Measurements from ENCODE around the gene LATS2. TPM values are rescaled to one million over a fixed set of nuclear protein-coding genes. Genes with fewer than 3 reads are reported as not detected.

Gene LATS2
- total RNA-seq, 2 experiments from 2014 or later: 6.2 to 6.5 TPM

GRCh38 chr13:21080593-21080891 lies 19.2 kb upstream of the LATS2 start:
- H3K27me3 ChIP-seq (ENCODE audit: control insufficient read depth in 1 of 2, insufficient read depth in 2 of 2, low read length in 2 of 2): peaks cover 0 to 5% of the 10 kb centered on the region in 2 experiments
- TF ChIP-seq CTCF (IDR thresholded peaks at IDR 0.05): no peak
- H3K9me3 ChIP-seq (ENCODE audit: control insufficient read depth in 1 of 2, insufficient read depth in 1 of 2, low read length in 2 of 2): peaks cover 0 to under 1% of the 10 kb centered on the region in 2 experiments
- CTCF ChIA-PET: no interaction called here
- no peak for ATAC-seq (ENCODE audit: poor library complexity)
- DNase-seq: no peak
- H3K27me3 Mint-ChIP-seq: peaks cover 5% of the 10 kb centered on the region
- H3K4me1 ChIP-seq (ENCODE audit: insufficient read depth, low read length): peaks cover 5% of the 10 kb centered on the region
- POLR2A ChIA-PET: no interaction called here
- no peak overlapping the region for H3K4me3 Mint-ChIP-seq
- H3K27ac ChIP-seq (ENCODE audit: low read depth in 1 of 2, low read length in 2 of 2): no peak overlapping the region
- H3K4me1 Mint-ChIP-seq (ENCODE audit: low read depth): no peaks in the 10 kb centered on the region
- H3K27ac Mint-ChIP-seq: no peak overlapping the region
- intact Hi-C loops (cut with DNase I, micrococcal nuclease): no loop called here
- H3K4me3 ChIP-seq (ENCODE audit: low read length): no peak overlapping the region
- no peaks in the 10 kb centered on the region for H3K9me3 Mint-ChIP-seq
- no peaks in the 10 kb centered on the region for H3K36me3 ChIP-seq (ENCODE audit: insufficient read depth, low read length)
- no peaks in the 10 kb centered on the region for H3K36me3 Mint-ChIP-seq (ENCODE audit: low read depth)

GRCh38 chr13:21079761-21080592 lies 18.6 kb upstream of the LATS2 start:
- H3K36me3 ChIP-seq (ENCODE audit: insufficient read depth, low read length): no peaks in the 10 kb centered on the region
- peaks cover 0 to 4% of the 10 kb centered on the region in 2 experiments for H3K9me3 ChIP-seq (ENCODE audit: control insufficient read depth in 1 of 2, insufficient read depth in 1 of 2, low read length in 2 of 2)
- Mint-ChIP-seq H3K27ac (no peak overlapping the region), H3K36me3 (ENCODE audit: low read depth) (no peaks in the 10 kb centered on the region), H3K9me3 (no peaks in the 10 kb centered on the region), H3K4me1 (ENCODE audit: low read depth) (peaks cover 5% of the 10 kb centered on the region), H3K27me3 (peaks cover 7% of the 10 kb centered on the region), H3K4me3 (no peak overlapping the region)
- no peak overlapping the region for H3K27ac ChIP-seq (ENCODE audit: low read depth in 1 of 2, low read length in 2 of 2)
- ATAC-seq (ENCODE audit: poor library complexity) (no peak), DNase-seq (no peak)
- ChIA-PET POLR2A (no interaction called here), CTCF (no interaction called here)
- no peak overlapping the region for H3K4me3 ChIP-seq (ENCODE audit: low read length)
- no peak for TF ChIP-seq CTCF (IDR thresholded peaks at IDR 0.05)
- intact Hi-C loops (cut with DNase I, micrococcal nuclease): no loop called here
- H3K27me3 ChIP-seq (ENCODE audit: control insufficient read depth in 1 of 2, insufficient read depth in 2 of 2, low read length in 2 of 2): peaks cover 4 to 5% of the 10 kb centered on the region in 2 experiments
- H3K4me1 ChIP-seq (ENCODE audit: insufficient read depth, low read length): peaks cover 10% of the 10 kb centered on the region

GRCh38 chr13:21079221-21079620 lies 17.8 kb upstream of the LATS2 start:
- Mint-ChIP-seq H3K4me3 (no peak overlapping the region), H3K9me3 (no peaks in the 10 kb centered on the region), H3K36me3 (ENCODE audit: low read depth) (no peaks in the 10 kb centered on the region), H3K4me1 (ENCODE audit: low read depth) (peaks cover 12% of the 10 kb centered on the region), H3K27me3 (peaks cover 14% of the 10 kb centered on the region), H3K27ac (no peak overlapping the region)
- DNase-seq (no peak), ATAC-seq (ENCODE audit: poor library complexity) (no peak)
- Histone ChIP-seq H3K4me3 (ENCODE audit: low read length) (no peak overlapping the region), H3K36me3 (ENCODE audit: insufficient read depth, low read length) (no peaks in the 10 kb centered on the region), H3K9me3 (ENCODE audit: control insufficient read depth in 1 of 2, insufficient read depth in 1 of 2, low read length in 2 of 2) (peaks cover 0 to 4% of the 10 kb centered on the region in 2 experiments), H3K27ac (ENCODE audit: low read depth in 1 of 2, low read length in 2 of 2) (no peak overlapping the region), H3K4me1 (ENCODE audit: insufficient read depth, low read length) (peaks cover 16% of the 10 kb centered on the region), H3K27me3 (ENCODE audit: control insufficient read depth in 1 of 2, insufficient read depth in 2 of 2, low read length in 2 of 2) (peaks cover 4 to 5% of the 10 kb centered on the region in 2 experiments)
- TF ChIP-seq CTCF (IDR thresholded peaks at IDR 0.05): no peak
- intact Hi-C loops (cut with DNase I, micrococcal nuclease): no loop called here
- POLR2A ChIA-PET: no interaction called here
- CTCF ChIA-PET: no interaction called here
